Tibial nerve (tissue), 4 donors: ENCODE results near the gene ZNF341. TPM values are rescaled to one million over a fixed set of nuclear protein-coding genes. Genes with fewer than 3 reads are reported as not detected.
"Not testable (repeated sequence)": the region's sequence is repeated elsewhere in the genome, so short reads cannot be mapped to it uniquely, and the experiment has no call there.

Experiments
- DNase-seq, 2 donors: peaks; one replicate each; pipeline ENCODE4 v3.0.0-alpha.2; 2019; ENCODE audit warnings: low spot score in 2 of 2
- H3K27ac ChIP-seq, 4 donors: fragments of 200-600 bp; sonication (generic) in 3 of 4; one replicate each; pipeline ENCODE4 v1.5.1; 2017 to 2019; ENCODE audit warnings: mild to moderate bottlenecking in 1 of 4
- H3K27me3 ChIP-seq, 2 donors: fragments of 200-600 bp; sonication (generic) in 1 of 2; one replicate each; pipeline versions ENCODE4 v1.5.1 to v1.6.0; 2017 to 2019
- H3K36me3 ChIP-seq, 3 donors: fragments of 200-600 bp; sonication (generic); one replicate each; pipeline ENCODE4 v1.5.1; 2018 to 2019
- H3K4me1 ChIP-seq, 4 donors: fragments of 200-600 bp; sonication (generic) in 3 of 4; one replicate each; pipeline ENCODE4 v1.5.1; 2017 to 2019
- H3K4me3 ChIP-seq, 4 donors: fragments of 200-600 bp; sonication (generic) in 3 of 4; one replicate each; pipeline ENCODE4 v1.5.1; 2017 to 2019; ENCODE audit warnings: mild to moderate bottlenecking in 1 of 4, moderate library complexity in 1 of 4
- H3K9me3 ChIP-seq, 4 donors: fragments of 200-600 bp; sonication (generic) in 3 of 4; one replicate each; pipeline ENCODE4 v1.5.1; 2017 to 2019
- CTCF ChIP-seq, 5 experiments: fragments of 200-600 bp in 3 of 5; fragments of 450-650 bp in 2 of 5; sonication (generic) in 3 of 5; IDR thresholded peaks; one replicate each; pipeline ENCODE4 v1.5.1; 2016 to 2019; ENCODE audit warnings: antibody characterized with exemption in 5 of 5, mild to moderate bottlenecking in 3 of 5, moderate library complexity in 2 of 5
- EP300 ChIP-seq, 2 donors: sonication (generic); formaldehyde crosslinking; IDR thresholded peaks; one replicate each; pipeline ENCODE4 v1.6.1; 2017; ENCODE audit warnings: antibody characterized with exemption in 2 of 2, mild to moderate bottlenecking in 1 of 2
- POLR2A ChIP-seq, 2 donors: fragments of 450-650 bp; IDR thresholded peaks; one replicate each; pipeline ENCODE4 v1.6.1; 2017; ENCODE audit warnings: antibody characterized with exemption in 2 of 2, mild to moderate bottlenecking in 2 of 2, moderate library complexity in 2 of 2
- WGBS, 2 donors: methylation state at CpG; one replicate each; pipeline ENCODE4 v1.1.5; 2018; 5-methylcytosine and 5-hydroxymethylcytosine counted together
- total RNA-seq, 4 donors: library from RNA; depleted of rRNA; stranded (reverse); fragments of >200 nt; gene quantifications; one replicate each; pipeline ENCODE4 v1.1.0, GENCODE V29; 2016

The ZNF341 gene
- total RNA-seq, 4 donors from 2014 or later: 1.7 to 4.8 (median 2.1) TPM

GRCh38 chr20:33790566-33790965, 58.8 kb downstream of the ZNF341 start:
- H3K4me1 ChIP-seq: peaks cover 0 to 3% (median 1%) of the 10 kb centered on the region in 4 donors
- H3K9me3 ChIP-seq: no peaks in the 10 kb centered on the region
- 79 to 85% methylated on average over 11 of the region's 11 CpGs for WGBS, 2 donors
- H3K36me3 ChIP-seq: peaks cover 0 to 42% (median 0%) of the 10 kb centered on the region in 3 donors
- H3K4me3 ChIP-seq: no peak overlapping the region
- DNase-seq: no peak
- no peak for TF ChIP-seq EP300 (IDR thresholded peaks at IDR 0.05)
- TF ChIP-seq POLR2A (IDR thresholded peaks at IDR 0.05): no peak
- TF ChIP-seq CTCF (IDR thresholded peaks at IDR 0.05): no peak
- H3K27ac ChIP-seq: peak overlapping the region in 1 of 4 donors; percentile 75
- H3K27me3 ChIP-seq: no peaks in the 10 kb centered on the region

- Histone ChIP-seq H3K4me1 (peaks cover 0 to 3% (median 1%) of the 10 kb centered on the region in 4 donors), H3K9me3 (no peaks in the 10 kb centered on the region), H3K4me3 (no peak overlapping the region), H3K27ac (peak overlapping the region in 1 of 4 donors; percentile 7), H3K27me3 (no peaks in the 10 kb centered on the region), H3K36me3 (peaks cover 0 to 42% (median 0%) of the 10 kb centered on the region in 3 donors)
- no peak for DNase-seq
- 92 to 97% methylated on average over 19 to 26 of the region's 31 CpGs for WGBS, 2 donors
- TF ChIP-seq POLR2A (IDR thresholded peaks at IDR 0.05) (no peak), CTCF (IDR thresholded peaks at IDR 0.05) (no peak), EP300 (IDR thresholded peaks at IDR 0.05) (no peak)
Measured at GRCh38 chr20:33791021-33791420, 59.2 kb downstream of the ZNF341 start.

- Histone ChIP-seq H3K36me3 (peaks cover 0 to 42% (median 0%) of the 10 kb centered on the region in 3 donors), H3K27ac (no peak overlapping the region), H3K9me3 (no peaks in the 10 kb centered on the region), H3K27me3 (no peaks in the 10 kb centered on the region), H3K4me3 (no peak overlapping the region), H3K4me1 (peaks cover 0 to 3% (median 1%) of the 10 kb centered on the region in 4 donors)
- 87 to 88% methylated on average over 3 to 9 of the region's 9 CpGs for WGBS, 2 donors
- no peak for TF ChIP-seq POLR2A (IDR thresholded peaks at IDR 0.05)
- no peak for TF ChIP-seq CTCF (IDR thresholded peaks at IDR 0.05)
- TF ChIP-seq EP300 (IDR thresholded peaks at IDR 0.05): no peak
- DNase-seq: no peak
Measured at GRCh38 chr20:33791540-33791939, 59.7 kb downstream of the ZNF341 start.

GRCh38 chr20:33791959-33792597, 60.3 kb downstream of the ZNF341 start:
- peak in 1 of 2 donors; percentile 20 for DNase-seq

GRCh38 chr20:33792598-33792989, 60.8 kb downstream of the ZNF341 start:
- H3K27me3 ChIP-seq: not testable (repeated sequence)

More at GRCh38 chr20:33791959-33792597, 60.3 kb downstream of the ZNF341 start:
- 77 to 81% methylated on average over 9 to 10 of the region's 13 CpGs for WGBS, 2 donors
- H3K9me3 ChIP-seq: no peaks in the 10 kb centered on the region
- no peak overlapping the region for H3K27ac ChIP-seq
- peaks cover 0 to 42% (median 0%) of the 10 kb centered on the region in 3 donors for H3K36me3 ChIP-seq
- TF ChIP-seq EP300 (IDR thresholded peaks at IDR 0.05) (no peak), CTCF (IDR thresholded peaks at IDR 0.05) (peak; percentile 54 to 71 (median 67)), POLR2A (IDR thresholded peaks at IDR 0.05) (no peak)
- H3K27me3 ChIP-seq: no peaks in the 10 kb centered on the region
- no peak overlapping the region for H3K4me3 ChIP-seq
- H3K4me1 ChIP-seq: peaks cover 0 to 3% (median 1%) of the 10 kb centered on the region in 4 donors

More at GRCh38 chr20:33792598-33792989, 60.8 kb downstream of the ZNF341 start:
- whole genome bisulfite sequencing, 2 donors: 59 to 62% methylated on average over 3 of the region's 3 CpGs
- Histone ChIP-seq H3K27ac (peak overlapping the region in 1 of 4 donors; percentile 20), H3K36me3 (peaks cover 0 to 39% (median 0%) of the 10 kb centered on the region in 3 donors)
- not testable (repeated sequence) for H3K4me3 ChIP-seq, H3K4me1 ChIP-seq, H3K9me3 ChIP-seq, DNase-seq
